Gastroesophageal sphincter (tissue), 4 donors: Measurements from ENCODE around the gene SOX3. TPM values are rescaled to one million over a fixed set of nuclear protein-coding genes. Genes with fewer than 3 reads are reported as not detected.

Source experiments
- ATAC-seq: fragments of 150-250 bp; one replicate; pipeline ENCODE4 v1.9.1; 2016; ENCODE audit warnings: mild to moderate bottlenecking, moderate library complexity
- H3K27ac ChIP-seq, 4 donors: fragments of 200-600 bp; sonication (generic) in 3 of 4; 1 replicate in 3 of 4; 2 replicates in 1 of 4; pipeline ENCODE4 v1.5.1; 2016 to 2019
- H3K27me3 ChIP-seq: fragments of 200-600 bp; sonication (generic); one replicate; pipeline ENCODE4 v1.5.1; 2019
- H3K36me3 ChIP-seq, 2 donors: fragments of 200-600 bp; sonication (generic); one replicate each; pipeline ENCODE4 v1.5.1; 2019; ENCODE audit warnings: control low read depth in 1 of 2
- H3K4me1 ChIP-seq, 3 donors: fragments of 200-600 bp; sonication (generic); 1 replicate in 2 of 3; 2 replicates in 1 of 3; pipeline ENCODE4 v1.5.1; 2016 to 2019; ENCODE audit warnings: control low read depth in 2 of 3
- H3K4me3 ChIP-seq, 2 donors: fragments of 200-600 bp; sonication (generic); one replicate each; pipeline ENCODE4 v1.5.1; 2019; ENCODE audit warnings: mild to moderate bottlenecking in 1 of 2, moderate library complexity in 1 of 2
- H3K9me3 ChIP-seq, 3 donors: fragments of 200-600 bp; sonication (generic); one replicate each; pipeline ENCODE4 v1.5.1; 2017 to 2019; ENCODE audit warnings: control low read depth in 2 of 3
- CTCF ChIP-seq, 4 experiments: fragments of 200-600 bp in 2 of 4; fragments of 450-650 bp in 2 of 4; sonication (generic) in 1 of 4; IDR thresholded peaks; one replicate each; pipeline ENCODE4 v1.5.1; 2017 to 2019; ENCODE audit warnings: antibody characterized with exemption in 4 of 4, mild to moderate bottlenecking in 2 of 4, moderate library complexity in 2 of 4
- EP300 ChIP-seq: sonication (generic); formaldehyde crosslinking; IDR thresholded peaks from one replicate; pipeline ENCODE4 v1.6.1; 2017; ENCODE audit warnings: antibody characterized with exemption, mild to moderate bottlenecking
- POLR2A ChIP-seq, 2 donors: fragments of 450-650 bp; IDR thresholded peaks; one replicate each; pipeline ENCODE4 v1.6.1; 2017; ENCODE audit warnings: antibody characterized with exemption in 2 of 2, mild to moderate bottlenecking in 2 of 2, moderate library complexity in 1 of 2
- POLR2AphosphoS5 ChIP-seq: sonication (generic); formaldehyde crosslinking; IDR thresholded peaks from one replicate; pipeline ENCODE4 v1.6.1; 2017; ENCODE audit warnings: antibody characterized with exemption
- WGBS, 2 donors: methylation state at CpG; one replicate each; pipeline ENCODE4 v1.1.5; 2018; ENCODE audit warnings: low coverage in 1 of 2; 5-methylcytosine and 5-hydroxymethylcytosine counted together
- total RNA-seq, 4 donors: library from RNA; depleted of rRNA; stranded (reverse); fragments of >200 nt; gene quantifications; one replicate each; pipeline ENCODE4 v1.1.0, GENCODE V29; 2016

SOX3 gene
- total RNA-seq, 4 donors from 2014 or later: not detected

- no peak overlapping the region for H3K27ac ChIP-seq
- H3K4me3 ChIP-seq: peak overlapping the region in 1 of 2 donors; percentile 47
- peaks cover 99% of the 10 kb centered on the region for H3K27me3 ChIP-seq
- peak in 2 of 4 experiments; percentile 12 to 29 for TF ChIP-seq CTCF (IDR thresholded peaks at IDR 0.05)
- no peak for TF ChIP-seq EP300
- TF ChIP-seq POLR2A (IDR thresholded peaks at IDR 0.05): no peak
- no peaks in the 10 kb centered on the region for H3K9me3 ChIP-seq
- H3K36me3 ChIP-seq: no peaks in the 10 kb centered on the region
- H3K4me1 ChIP-seq: peaks cover 0 to 50% (median 0%) of the 10 kb centered on the region in 3 donors
- no CpG with 5 or more reads among the region's 92 CpGs for WGBS, 2 donors
- peak; percentile 46 for ATAC-seq
These were observed 1.0 kb downstream of the SOX3 start for GRCh38 chrX:140503714-140504351.

DNA sequence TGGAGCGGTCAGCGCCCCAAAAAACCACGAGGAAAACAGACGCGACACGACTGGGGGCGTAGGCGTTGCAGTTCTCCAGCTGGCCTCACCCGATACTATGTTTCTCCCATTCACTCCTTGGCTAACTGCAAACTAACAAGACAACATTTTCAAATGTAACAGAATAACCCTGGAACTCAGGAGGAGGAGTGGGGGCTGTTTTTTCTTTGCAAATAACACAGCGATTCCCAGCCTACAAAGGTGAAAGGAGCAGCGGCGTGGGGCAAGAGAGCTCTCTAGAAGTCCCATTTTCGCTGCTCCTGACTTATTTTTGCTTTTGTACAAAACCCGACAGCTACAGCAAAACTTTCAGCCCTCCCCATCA is 1.6 kb downstream of the SOX3 start:
- peaks cover 93% of the 10 kb centered on the region for H3K27me3 ChIP-seq
- WGBS, 2 donors: 12 to 39% methylated on average over 6 to 10 of the region's 14 CpGs

GRCh38 chrX:140502491-140503237 is 2.2 kb downstream of the SOX3 start:
- Histone ChIP-seq H3K27ac (no peak overlapping the region), H3K27me3 (peaks cover 87% of the 10 kb centered on the region), H3K9me3 (no peaks in the 10 kb centered on the region), H3K36me3 (no peaks in the 10 kb centered on the region), H3K4me1 (peaks cover 0 to 50% (median 0%) of the 10 kb centered on the region in 3 donors), H3K4me3 (peak overlapping the region in 1 of 2 donors; percentile 47)
- no peak for ATAC-seq
- WGBS, 2 donors: 0 to 19% methylated on average over 3 to 13 of the region's 40 CpGs
- TF ChIP-seq CTCF (IDR thresholded peaks at IDR 0.05) (no peak), POLR2AphosphoS5 (no peak), POLR2A (IDR thresholded peaks at IDR 0.05) (no peak), EP300 (no peak)

More for the DNA sequence above, 1.6 kb downstream of the SOX3 start:
- Histone ChIP-seq H3K4me3 (peak overlapping the region in 1 of 2 donors; percentile 47), H3K27ac (no peak overlapping the region), H3K9me3 (no peaks in the 10 kb centered on the region), H3K4me1 (peaks cover 0 to 50% (median 0%) of the 10 kb centered on the region in 3 donors), H3K36me3 (no peaks in the 10 kb centered on the region)
- no peak for ATAC-seq
- TF ChIP-seq CTCF (IDR thresholded peaks at IDR 0.05) (no peak), POLR2A (IDR thresholded peaks at IDR 0.05) (no peak), POLR2AphosphoS5 (no peak), EP300 (no peak)

GRCh38 chrX:140501940-140502468 is 2.9 kb downstream of the SOX3 start:
- Histone ChIP-seq H3K27me3 (peaks cover 87% of the 10 kb centered on the region), H3K36me3 (no peaks in the 10 kb centered on the region), H3K9me3 (no peaks in the 10 kb centered on the region), H3K4me1 (peaks cover 0 to 47% (median 0%) of the 10 kb centered on the region in 3 donors), H3K4me3 (no peak overlapping the region), H3K27ac (no peak overlapping the region)
- no peak for TF ChIP-seq POLR2AphosphoS5
- TF ChIP-seq POLR2A (IDR thresholded peaks at IDR 0.05): no peak
- TF ChIP-seq CTCF (IDR thresholded peaks at IDR 0.05): no peak
- TF ChIP-seq EP300: no peak
- 10 to 36% methylated on average over 13 to 14 of the region's 14 CpGs for WGBS, 2 donors
- no peak for ATAC-seq
